ENCODE measurements around the gene SNX8. TPM values are rescaled to one million over a fixed set of nuclear protein-coding genes. Genes with fewer than 3 reads are reported as not detected.

Gene SNX8
- total and polyA plus RNA-seq, 8 donors, result 17.0 to 60.5 (median 27.4) TPM

GRCh38 chr7:2247141-2247995 lies 66.9 kb downstream of the SNX8 start:
- ATAC-seq (peak; percentile 31), DNase-seq (peak in 2 of 4 donors; percentile 18 to 76)
- H3K9me3 ChIP-seq, result no peaks in the 10 kb centered on the region
- intact Hi-C loops (cut with DNase I), result loop anchor here in 1 of 2 donors (10.0 kb wide), 2 partner anchors 67 to 97 kb away; partner anchors contain the start of gene SNX8
- no peak overlapping the region for H3K4me3 ChIP-seq
- no peaks in the 10 kb centered on the region for H3K27me3 ChIP-seq
- TF ChIP-seq, protein P1, sequence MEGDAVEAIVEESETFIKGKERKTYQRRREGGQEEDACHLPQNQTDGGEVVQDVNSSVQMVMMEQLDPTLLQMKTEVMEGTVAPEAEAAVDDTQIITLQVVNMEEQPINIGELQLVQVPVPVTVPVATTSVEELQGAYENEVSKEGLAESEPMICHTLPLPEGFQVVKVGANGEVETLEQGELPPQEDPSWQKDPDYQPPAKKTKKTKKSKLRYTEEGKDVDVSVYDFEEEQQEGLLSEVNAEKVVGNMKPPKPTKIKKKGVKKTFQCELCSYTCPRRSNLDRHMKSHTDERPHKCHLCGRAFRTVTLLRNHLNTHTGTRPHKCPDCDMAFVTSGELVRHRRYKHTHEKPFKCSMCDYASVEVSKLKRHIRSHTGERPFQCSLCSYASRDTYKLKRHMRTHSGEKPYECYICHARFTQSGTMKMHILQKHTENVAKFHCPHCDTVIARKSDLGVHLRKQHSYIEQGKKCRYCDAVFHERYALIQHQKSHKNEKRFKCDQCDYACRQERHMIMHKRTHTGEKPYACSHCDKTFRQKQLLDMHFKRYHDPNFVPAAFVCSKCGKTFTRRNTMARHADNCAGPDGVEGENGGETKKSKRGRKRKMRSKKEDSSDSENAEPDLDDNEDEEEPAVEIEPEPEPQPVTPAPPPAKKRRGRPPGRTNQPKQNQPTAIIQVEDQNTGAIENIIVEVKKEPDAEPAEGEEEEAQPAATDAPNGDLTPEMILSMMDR (IDR thresholded peaks at IDR 0.05), result peak; percentile 49 to 66
- H3K27ac ChIP-seq, result no peak overlapping the region
- H3K4me1 ChIP-seq, result peaks cover 14 to 42% of the 10 kb centered on the region in 2 donors
- peaks cover 0 to 11% of the 10 kb centered on the region in 2 donors for H3K36me3 ChIP-seq

- DNase-seq, result peak in 3 of 4 donors; percentile 19 to 80 (median 69)
- Histone ChIP-seq H3K4me1 (peaks cover 16 to 49% of the 10 kb centered on the region in 2 donors), H3K27me3 (no peaks in the 10 kb centered on the region), H3K9me3 (no peaks in the 10 kb centered on the region), H3K27ac (no peak overlapping the region), H3K4me3 (no peak overlapping the region), H3K36me3 (peaks cover 0 to 6% of the 10 kb centered on the region in 2 donors)
- TF ChIP-seq, protein P1 (IDR thresholded peaks at IDR 0.05), result no peak
- ATAC-seq, result peak; percentile 7
- intact Hi-C loops (cut with DNase I), result loop anchor here in 1 of 2 donors (10.0 kb wide), 2 partner anchors 69 to 99 kb away; partner anchors contain the start of gene SNX8
Observed at GRCh38 chr7:2245883-2246675, 68.2 kb downstream of the SNX8 start.

GRCh38 chr7:2244404-2244995 lies 69.7 kb downstream of the SNX8 start:
- intact Hi-C loops (cut with DNase I), result loop anchor here in 1 of 2 donors (10.0 kb wide), 2 partner anchors 70 to 100 kb away; partner anchors contain the start of gene SNX8
- H3K4me3 ChIP-seq, result no peak overlapping the region
- ATAC-seq (no peak), DNase-seq (peak in 1 of 4 donors; percentile 62)
- peaks cover 0 to 2% of the 10 kb centered on the region in 2 donors for H3K36me3 ChIP-seq
- no peaks in the 10 kb centered on the region for H3K9me3 ChIP-seq
- H3K27ac ChIP-seq, result no peak overlapping the region
- TF ChIP-seq, protein P1 (IDR thresholded peaks at IDR 0.05), result no peak
- H3K27me3 ChIP-seq, result no peaks in the 10 kb centered on the region
- peaks cover 21 to 53% of the 10 kb centered on the region in 2 donors for H3K4me1 ChIP-seq

- TF ChIP-seq, protein P1 (IDR thresholded peaks at IDR 0.05), result no peak
- H3K4me3 ChIP-seq, result no peak overlapping the region
- H3K4me1 ChIP-seq, result peaks cover 14 to 43% of the 10 kb centered on the region in 2 donors
- no peak overlapping the region for H3K27ac ChIP-seq
- H3K27me3 ChIP-seq, result no peaks in the 10 kb centered on the region
- DNase-seq (peak in 1 of 4 donors; percentile 43), ATAC-seq (no peak)
- peaks cover 0 to 12% of the 10 kb centered on the region in 2 donors for H3K36me3 ChIP-seq
- H3K9me3 ChIP-seq, result no peaks in the 10 kb centered on the region
- intact Hi-C loops (cut with DNase I), result loop anchor here in 1 of 2 donors (10.0 kb wide), 2 partner anchors 71 to 101 kb away; partner anchors contain the start of gene SNX8
Observed at GRCh38 chr7:2243458-2243857, 70.8 kb downstream of the SNX8 start.
